Gastrocnemius medialis (tissue), 4 donors: ENCODE data around the gene ZNF668.

Source experiments
- CTCF ChIP-seq, 5 experiments: fragments of 450-650 bp in 3 of 5; fragments of 200-600 bp in 2 of 5; sonication (generic) in 2 of 5; IDR thresholded peaks in 4 of 5; conservative IDR thresholded peaks in 1 of 5; 1 replicate in 4 of 5; 2 replicates in 1 of 5; pipeline ENCODE4 v1.5.1; 2016 to 2019; ENCODE audit warnings: antibody characterized with exemption in 5 of 5, mild to moderate bottlenecking in 3 of 5, moderate library complexity in 3 of 5
- POLR2A ChIP-seq, 2 donors: fragments of 450-650 bp; IDR thresholded peaks; one replicate each; pipeline ENCODE4 v1.6.1; 2017; ENCODE audit warnings: antibody characterized with exemption in 2 of 2, mild to moderate bottlenecking in 2 of 2, moderate library complexity in 2 of 2

GRCh38 chr16:31020536-31020935 lies 53.5 kb downstream of the ZNF668 start:
- no peak for TF ChIP-seq CTCF (IDR thresholded peaks at IDR 0.05 in 4 of 5, conservative IDR thresholded peaks at IDR 0.05 in 1 of 5)
- TF ChIP-seq POLR2A (IDR thresholded peaks at IDR 0.05) = no peak
